NCI-H1092 (cell line): ENCODE measurements around the gene PIEZO2.

ENCODE experiments used
- DNase-seq: peaks from one replicate; lab custom pipeline; 2025; lab: John Stamatoyannopoulos, UW

PIEZO2 gene

DNA sequence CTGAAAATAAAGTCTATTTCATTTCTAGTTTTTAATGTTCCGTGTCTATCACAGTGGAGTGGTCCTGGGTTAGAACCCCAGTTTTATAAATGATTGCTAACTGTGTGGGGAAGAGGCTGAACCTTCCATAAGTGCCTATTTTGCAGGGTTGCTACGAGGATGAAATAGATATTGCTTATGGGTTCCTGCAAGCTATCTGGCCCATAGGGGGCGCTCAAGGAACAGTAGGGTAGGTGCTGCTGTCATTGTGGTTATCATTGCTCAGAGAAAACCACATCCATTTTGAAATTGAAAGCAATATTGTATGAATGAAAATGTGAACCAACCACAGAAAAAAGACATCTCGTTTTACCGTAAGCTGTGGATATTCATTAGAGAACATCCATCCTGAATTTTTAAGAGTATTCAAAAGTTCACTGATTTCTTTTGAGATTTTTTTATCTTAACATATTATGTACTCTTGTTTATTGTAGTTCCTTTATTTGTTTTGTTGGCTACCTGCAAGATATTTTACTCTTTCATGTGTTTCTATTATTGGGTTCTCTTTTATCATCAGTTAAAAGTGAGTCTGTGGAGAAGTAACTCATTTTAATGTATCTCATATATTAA is 362.0 kb downstream of the PIEZO2 start:
- peak; percentile 67 for DNase-seq

- no peak for DNase-seq
Observed at GRCh38 chr18:10785798-10786197, 363.6 kb downstream of the PIEZO2 start.

- DNase-seq, result no peak
Observed at GRCh38 chr18:10784596-10785202, 364.7 kb downstream of the PIEZO2 start.

GRCh38 chr18:10783941-10784340 is 365.4 kb downstream of the PIEZO2 start:
- no peak for DNase-seq

- no peak for DNase-seq
Observed at GRCh38 chr18:10776493-10776892, 372.9 kb downstream of the PIEZO2 start.

DNA sequence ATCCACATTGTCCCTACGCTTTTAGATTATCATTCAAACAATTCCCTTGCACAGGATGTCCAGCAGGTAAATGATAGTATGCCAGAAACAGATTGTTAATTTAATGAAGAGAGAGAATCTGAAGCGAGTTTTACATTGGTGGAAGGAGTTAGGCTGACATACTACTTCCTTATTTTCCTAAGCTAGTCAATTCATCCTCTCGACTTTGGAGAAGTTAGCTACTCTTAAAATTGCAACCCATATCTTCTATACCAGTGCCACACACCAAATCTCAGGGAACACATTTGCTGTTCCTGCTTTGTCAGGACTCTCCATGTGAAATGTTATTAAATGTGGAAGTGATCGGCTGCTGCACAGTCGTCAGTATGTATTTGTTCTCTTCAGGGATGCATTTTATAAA is 374.3 kb downstream of the PIEZO2 start:
- DNase-seq, result no peak

DNA sequence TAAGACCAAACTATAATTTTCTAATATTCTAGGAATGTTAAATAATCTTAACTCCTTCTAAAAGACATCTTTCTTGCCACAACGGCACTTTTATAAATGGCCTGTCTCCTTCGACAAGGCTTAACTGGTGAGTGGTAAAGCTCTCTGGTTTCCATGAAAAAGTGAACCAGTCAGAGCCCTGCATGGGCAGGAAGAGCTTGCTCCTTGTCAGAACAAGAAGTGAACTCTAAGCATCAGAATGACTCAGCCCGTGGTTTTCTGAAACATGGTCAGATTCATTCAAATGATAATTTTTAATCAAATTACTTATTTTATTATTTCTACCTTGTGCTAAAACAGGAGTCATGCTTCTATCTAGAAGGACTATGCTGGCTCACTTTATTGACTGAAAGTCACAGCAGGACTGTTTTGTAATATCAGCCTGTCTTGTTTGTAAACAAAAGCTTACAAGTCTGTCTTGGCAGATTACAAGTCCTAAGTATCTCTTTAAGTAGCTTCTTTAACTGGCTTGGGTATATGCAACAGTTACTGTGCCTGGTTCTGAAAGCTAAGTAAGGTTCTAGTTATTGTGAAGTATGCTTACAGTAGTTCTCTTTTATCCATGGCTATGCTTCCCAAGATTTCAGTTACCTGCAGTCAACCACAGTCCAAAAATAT is 378.2 kb downstream of the PIEZO2 start:
- no peak for DNase-seq

DNA sequence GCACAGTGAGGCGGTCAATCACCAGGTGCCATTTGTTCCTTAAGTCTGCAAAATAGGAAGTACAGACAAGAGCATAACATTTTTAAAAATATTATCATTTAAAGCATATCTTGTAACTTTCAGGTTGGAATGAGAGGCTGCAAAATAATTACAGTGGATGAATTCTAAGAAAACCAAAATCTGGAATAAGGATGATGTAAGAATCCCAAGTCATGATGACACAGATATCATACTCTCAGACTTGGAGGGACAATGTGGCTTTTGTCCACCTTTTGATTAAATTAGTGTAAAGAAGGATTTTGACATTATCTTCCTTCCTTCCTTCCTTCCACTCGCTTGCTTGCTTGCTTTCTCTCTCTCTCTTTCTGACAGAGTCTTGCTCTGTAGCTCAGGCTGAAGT is 379.1 kb downstream of the PIEZO2 start:
- DNase-seq, result no peak

GRCh38 chr18:10768221-10768620 is 381.1 kb downstream of the PIEZO2 start:
- no peak for DNase-seq

DNA sequence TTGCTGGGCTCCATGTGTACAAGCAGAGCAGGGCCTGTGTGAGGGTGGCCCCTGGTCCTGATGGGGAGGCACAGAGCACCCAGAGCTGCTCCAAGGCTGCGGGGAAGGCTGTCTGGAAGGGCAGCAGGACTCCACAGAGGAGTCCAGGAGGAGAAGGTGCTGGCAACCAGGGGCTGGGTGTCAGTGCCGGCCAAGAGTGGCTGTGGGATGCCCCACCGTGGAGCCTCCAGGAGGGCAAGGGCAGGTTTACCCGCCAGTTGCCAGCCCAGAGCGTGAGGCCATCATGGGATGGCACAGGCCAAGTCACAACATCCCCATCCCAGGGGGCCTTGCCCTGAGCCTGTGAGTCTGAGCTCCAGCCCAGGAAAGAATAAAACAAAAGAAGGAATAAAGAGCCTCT is 381.7 kb downstream of the PIEZO2 start:
- DNase-seq, result no peak

DNA sequence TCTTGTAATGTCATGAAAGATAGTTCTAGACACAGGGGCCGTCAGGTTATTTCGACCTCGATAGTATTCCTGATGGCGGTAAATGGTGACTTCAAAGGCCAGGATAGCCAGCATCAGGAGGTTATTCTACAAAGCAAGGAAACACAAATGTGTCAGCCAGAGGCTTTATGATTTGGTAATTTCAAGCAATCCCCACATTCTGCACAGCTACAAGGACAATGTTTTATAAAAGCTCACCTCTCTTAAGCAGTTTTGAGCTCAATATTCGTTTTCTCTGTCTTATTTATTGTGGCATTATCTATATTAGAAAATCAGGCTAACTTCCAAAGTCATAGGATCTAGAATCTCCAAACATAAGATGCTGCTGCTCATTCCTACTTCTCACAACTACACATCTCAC is 388.4 kb downstream of the PIEZO2 start:
- no peak for DNase-seq

DNA sequence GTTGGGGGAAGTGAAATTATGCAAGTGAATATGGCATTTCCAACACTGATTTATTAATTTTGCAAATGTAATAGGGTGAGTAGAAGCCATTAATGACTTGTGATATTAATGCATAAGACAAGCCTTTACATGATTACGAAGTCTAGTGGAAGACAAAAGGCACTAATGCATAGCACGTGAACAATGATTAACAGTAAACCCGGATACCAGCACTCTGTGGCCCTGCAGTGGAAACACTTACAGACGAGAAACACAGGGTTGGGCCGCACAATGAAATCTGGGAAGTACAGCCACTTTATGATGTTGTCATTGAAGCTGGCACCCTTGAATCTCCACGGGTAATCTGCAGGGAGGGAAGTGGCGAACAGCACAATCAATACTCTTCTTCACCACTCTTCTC is 390.1 kb downstream of the PIEZO2 start:
- DNase-seq, result no peak

- no peak for DNase-seq
Observed at GRCh38 chr18:10757946-10758345, 391.4 kb downstream of the PIEZO2 start.

DNA sequence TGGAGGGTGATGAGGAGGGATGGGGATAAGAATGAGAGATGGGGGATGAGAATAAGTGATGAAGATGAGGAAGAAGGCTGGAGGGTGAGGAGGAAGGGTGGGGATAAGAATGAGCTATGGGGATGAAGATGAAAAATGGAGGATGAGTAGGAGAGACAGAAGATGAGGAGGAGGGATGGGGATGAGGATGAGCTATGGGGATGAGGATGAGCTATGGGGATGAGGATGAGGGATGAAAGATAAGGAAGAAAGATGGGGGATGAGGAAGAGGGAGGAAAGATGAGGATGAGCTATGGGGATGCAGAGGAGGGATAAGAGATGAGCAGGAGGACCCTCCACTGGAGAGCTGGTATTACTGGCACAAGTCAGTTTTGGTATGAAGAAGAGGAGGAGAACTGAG is 392.0 kb downstream of the PIEZO2 start:
- DNase-seq, result no peak

DNA sequence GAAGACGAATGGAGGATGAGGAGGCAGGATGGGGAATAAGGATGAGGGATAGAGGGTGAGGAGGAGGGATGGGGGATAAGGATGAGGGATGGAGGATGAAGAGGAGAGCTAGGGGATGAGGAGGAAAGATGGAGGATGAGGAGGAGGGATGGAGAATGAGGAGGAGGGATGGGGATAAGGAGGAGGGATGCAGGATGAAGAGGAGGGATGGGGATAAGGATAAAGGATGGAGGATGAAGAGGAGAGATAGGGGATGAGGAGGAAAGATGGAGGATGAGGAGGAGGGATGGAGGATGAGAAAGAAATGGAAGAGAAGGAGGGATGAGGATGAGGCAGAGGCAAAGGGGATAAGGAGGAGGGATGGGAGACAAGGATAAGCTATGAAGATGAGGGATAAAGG is 393.5 kb downstream of the PIEZO2 start:
- DNase-seq, result no peak

DNA sequence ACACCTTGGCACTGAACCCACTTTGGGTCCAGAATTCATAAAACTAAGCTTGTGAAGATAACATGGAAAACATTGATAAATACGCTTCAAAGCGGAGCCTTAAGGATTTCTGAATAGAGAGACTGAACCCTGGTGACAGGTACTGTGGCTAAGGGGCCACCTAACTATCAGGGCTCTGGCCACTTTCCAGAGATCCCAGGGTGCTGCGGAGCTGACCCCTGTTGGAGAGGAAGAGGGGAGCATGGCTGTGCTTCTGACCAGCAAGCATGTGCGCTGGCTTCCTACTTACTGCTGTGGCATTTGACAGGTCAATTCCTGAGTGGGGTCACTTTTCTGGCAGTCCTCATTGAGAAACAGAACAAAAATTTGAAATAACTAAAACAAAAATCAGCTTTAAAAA is 395.2 kb downstream of the PIEZO2 start:
- DNase-seq, result no peak

- no peak for DNase-seq
Observed at GRCh38 chr18:10752382-10752781, 397.0 kb downstream of the PIEZO2 start.

- DNase-seq, result no peak
Observed at GRCh38 chr18:10751653-10752052, 397.7 kb downstream of the PIEZO2 start.

GRCh38 chr18:10750191-10751035 is 399.0 kb downstream of the PIEZO2 start:
- DNase-seq, result no peak

DNA sequence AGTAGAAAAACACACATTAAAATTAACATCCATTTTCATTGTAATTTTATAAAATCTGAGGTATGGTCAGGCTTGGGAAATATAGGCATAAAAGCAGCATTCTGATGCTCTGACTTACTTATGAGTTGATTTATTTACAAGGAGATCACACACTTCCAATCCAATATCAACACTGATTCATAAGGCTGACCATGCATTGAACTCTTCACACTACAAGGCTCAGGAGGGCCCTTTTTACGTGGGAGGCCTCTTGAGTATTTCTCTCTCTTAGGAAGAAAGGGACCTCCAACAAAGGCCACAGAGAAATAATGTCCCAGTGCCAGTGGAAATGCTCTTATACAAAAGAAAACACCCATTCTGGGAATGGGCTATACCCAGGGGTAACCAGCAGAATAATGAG is 400.7 kb downstream of the PIEZO2 start:
- DNase-seq, result no peak

- DNase-seq, result no peak
Observed at GRCh38 chr18:10745971-10746370, 403.4 kb downstream of the PIEZO2 start.

GRCh38 chr18:10745219-10745618 is 404.1 kb downstream of the PIEZO2 start:
- no peak for DNase-seq

GRCh38 chr18:10743766-10744165 is 405.6 kb downstream of the PIEZO2 start:
- DNase-seq, result no peak
